Stimulated activated CD4-positive, alpha-beta T cell treated with anti-CD3 and anti-CD28 coated beads, Interleukin-2, amount 100 ng/mL, for 4 hours (primary cell): ENCODE results near the gene MYH7.
"Not testable (repeated sequence)": the region's sequence is repeated elsewhere in the genome, so short reads cannot be mapped to it uniquely, and the experiment has no call there.

Experiments used
- DNase-seq: peaks from one replicate; pipeline ENCODE4 v3.0.0-alpha.2; 2020; ENCODE audit warnings: low read depth

The MYH7 gene

GRCh38 chr14:23406725-23407355 is 28.6 kb downstream of the MYH7 start:
- no peak for DNase-seq

DNA sequence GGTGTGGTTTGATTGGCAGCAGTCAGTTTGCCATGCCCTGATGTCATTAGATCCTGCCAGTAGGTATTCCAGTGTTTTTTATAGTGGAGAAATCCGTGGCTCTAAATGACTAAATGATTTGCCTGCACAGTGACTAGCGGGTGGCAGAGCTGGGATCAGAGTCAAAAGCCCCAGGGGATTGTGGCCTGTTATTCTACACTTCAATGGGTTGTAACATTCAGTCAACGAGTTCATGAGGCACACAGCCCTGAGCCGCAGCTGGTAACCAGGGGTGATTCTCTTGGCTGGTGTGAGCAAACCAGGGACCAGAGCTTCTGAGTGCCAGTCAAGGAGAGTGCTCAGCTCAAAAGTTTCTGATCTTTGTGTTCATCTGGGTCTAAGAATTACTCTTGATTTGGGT is 29.2 kb downstream of the MYH7 start:
- DNase-seq, result no peak

GRCh38 chr14:23405516-23406025 is 29.9 kb downstream of the MYH7 start:
- DNase-seq, result no peak

DNA sequence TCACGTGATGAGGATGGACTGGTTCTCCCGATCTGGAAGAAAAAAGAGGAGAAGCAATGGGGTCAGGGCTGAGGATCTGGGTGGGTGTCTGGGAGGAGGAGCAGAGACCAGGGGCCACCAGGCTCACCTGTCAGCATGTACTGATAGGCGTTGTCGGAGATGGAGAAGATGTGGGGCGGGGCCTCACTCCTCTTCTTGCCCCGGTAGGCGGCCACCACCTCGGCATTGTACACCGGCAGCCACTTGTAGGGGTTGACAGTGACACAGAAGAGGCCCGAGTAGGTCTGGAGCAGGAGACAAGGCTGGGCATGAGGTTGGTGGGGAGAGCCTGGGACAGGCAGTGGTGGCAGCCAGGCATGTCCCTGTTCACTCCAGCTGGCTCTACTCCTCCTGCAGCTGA is 30.4 kb downstream of the MYH7 start:
- no peak for DNase-seq

GRCh38 chr14:23404331-23404900 is 31.0 kb downstream of the MYH7 start:
- DNase-seq, result no peak

DNA sequence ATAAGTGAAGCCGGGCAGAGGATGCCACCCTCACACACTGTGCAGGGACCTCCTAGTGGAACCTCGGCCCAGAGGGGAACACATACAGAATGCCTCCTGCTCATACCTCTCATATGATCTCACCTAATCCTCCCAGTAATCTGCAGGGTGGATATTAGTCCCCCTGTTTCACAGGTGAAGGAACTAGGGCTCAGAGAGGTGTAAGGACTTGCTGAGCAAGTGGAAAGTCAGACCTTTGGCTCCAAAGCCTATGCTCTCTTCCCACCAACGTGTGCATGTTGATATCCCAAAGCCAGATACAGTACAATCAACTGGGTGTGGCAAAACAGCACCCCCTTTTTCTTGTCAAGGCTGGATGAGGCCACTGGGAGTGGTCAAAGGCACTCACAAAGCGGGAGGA is 31.6 kb downstream of the MYH7 start:
- DNase-seq, result no peak

DNA sequence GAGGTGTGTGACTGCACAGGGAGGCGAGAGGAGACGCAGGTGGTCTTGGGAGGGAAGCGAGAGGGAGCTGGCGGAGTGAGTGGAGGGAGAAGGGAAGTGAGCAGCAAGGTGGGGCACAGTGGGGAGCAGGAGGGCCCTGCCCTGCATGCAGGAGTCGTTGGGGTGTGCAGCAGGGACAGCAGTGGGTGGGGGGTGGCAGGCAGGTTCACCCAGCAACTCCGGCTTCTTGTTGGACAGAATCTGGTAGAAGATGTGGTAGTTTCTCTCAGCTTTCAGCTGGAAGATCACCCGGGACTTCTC is 32.4 kb downstream of the MYH7 start:
- no peak for DNase-seq

DNA sequence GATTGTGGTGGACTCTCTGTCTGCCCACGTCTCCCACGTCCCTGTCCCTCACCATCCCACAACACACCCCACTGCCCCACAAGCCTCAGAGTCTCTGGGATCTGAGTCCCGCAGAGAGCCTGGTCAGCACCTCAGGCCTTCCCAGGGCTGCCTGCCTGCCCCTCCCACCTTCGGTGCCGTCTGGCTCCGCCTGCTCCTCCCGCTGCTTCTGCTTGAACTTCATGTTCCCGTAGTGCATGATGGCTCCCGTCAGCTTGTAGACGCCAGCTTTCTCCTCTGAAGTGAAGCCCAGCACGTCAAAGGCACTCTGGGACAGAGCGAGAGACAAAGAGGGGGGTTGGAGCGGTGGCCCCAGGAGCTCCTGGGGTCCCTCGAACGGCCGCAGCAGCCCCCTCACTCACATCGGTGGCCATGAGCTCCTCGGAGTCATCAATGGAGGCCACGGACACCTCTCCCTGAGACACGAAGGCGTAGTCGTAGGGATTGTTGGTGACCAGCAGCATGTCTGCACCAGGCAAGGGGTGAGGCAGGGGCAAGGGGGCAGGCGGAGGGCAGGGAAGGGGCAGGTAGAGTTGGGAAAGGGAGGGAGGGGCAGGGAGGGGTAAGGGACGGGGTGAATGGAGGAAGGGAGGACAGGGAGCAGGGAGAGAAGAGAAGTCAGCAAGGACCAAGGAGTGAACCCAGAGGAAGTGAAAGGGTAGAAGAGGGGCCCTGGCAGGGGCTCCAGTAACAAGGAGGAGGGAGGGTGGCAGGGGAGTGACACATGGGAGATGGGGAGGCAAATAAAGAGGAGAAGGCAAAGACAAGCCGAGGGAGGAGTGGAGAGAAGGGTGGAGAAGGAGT is 32.9 kb downstream of the MYH7 start:
- no peak for DNase-seq

DNA sequence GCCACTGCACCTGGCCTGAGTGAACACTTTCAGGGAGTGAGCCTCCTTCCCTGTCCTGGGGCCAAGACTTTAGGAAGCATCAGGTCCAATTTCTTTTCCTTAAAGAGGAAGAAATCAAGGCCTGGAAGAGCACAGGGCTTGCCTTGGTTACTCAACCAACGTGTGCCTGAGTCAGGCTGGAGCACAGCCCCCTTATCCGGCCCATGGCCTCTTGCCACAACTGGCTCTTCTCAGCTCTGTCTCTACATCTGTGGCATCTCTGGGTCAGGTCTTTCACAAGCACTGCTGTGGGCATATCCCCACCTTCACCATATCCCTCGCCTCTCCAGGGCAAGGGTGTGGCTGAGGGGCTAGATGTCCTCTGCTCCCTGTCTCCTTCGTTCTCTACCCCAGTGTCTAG is 34.2 kb downstream of the MYH7 start:
- no peak for DNase-seq

- DNase-seq, result not testable (repeated sequence)
Measured at GRCh38 chr14:23400496-23401149, 34.8 kb downstream of the MYH7 start.

DNA sequence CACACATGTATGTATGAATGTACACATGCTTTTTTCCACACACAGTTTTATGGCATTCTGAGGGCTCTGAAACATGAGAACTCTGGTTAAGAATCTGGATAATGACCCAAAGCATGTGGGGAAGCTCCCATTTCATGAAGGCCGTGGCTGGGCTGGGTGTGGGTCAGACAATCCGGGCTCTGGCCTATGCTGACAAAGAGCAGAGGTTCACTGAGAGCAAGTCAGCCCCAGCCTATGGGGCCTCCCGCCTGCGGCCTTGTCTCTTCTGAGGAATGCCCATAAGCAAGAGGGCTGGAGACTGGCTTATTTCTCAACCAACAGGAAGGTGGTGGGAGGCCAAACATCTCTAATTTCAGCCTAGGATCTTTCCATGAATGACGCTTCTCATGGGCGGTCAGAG is 35.9 kb downstream of the MYH7 start:
- DNase-seq, result no peak

- no peak for DNase-seq
Measured at GRCh38 chr14:23399136-23399535, 36.3 kb downstream of the MYH7 start.

- DNase-seq, result no peak
Measured at GRCh38 chr14:23398348-23398747, 37.1 kb downstream of the MYH7 start.

DNA sequence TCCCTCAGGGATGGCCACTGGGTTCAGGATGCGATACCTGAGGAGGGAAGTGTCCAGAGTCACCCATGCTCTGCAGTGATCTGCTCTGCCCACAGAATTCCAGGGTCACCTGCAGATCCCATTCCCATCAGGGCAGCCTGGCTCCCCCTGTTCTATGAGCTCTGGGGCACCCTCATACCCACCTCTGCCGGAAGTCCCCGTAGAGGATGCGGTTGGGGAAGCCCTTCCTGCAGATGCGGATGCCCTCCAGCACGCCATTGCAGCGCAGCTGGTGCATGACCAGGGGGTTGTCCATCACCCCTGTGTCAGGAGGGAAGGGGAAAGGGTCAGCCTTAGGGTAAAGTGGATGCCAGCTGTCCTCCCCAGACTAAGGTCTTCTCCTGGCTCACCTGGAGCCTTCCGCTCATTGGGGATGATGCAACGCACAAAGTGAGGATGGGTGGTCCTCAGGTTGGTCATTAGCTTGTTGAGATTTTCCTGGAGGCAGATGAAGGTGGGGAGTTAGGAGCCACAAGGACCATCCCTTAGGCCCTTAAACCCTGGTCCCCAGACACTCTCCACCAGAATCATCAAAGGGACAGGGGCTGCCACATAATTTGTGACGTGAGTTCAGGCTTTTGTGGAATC is 38.6 kb downstream of the MYH7 start:
- DNase-seq, result no peak

DNA sequence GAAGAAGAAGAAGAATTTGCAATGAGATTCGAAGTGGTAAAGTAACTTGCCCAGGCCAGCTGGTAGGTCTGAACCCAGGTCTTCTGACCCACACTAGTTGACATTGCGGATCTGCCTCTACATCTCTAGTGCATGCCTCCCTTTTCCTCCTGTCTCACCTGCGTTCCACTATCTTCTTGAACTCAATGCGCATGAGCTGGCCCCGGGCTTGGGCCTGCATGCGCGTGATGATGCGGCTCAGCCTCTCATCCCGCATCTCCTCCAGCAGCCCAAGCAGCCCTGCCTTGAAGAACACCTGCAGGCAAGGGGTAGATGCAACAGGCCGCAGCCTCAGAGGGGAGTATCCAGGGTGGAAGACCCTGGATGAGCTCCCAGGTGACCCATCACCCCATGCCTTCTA is 39.3 kb downstream of the MYH7 start:
- no peak for DNase-seq

DNA sequence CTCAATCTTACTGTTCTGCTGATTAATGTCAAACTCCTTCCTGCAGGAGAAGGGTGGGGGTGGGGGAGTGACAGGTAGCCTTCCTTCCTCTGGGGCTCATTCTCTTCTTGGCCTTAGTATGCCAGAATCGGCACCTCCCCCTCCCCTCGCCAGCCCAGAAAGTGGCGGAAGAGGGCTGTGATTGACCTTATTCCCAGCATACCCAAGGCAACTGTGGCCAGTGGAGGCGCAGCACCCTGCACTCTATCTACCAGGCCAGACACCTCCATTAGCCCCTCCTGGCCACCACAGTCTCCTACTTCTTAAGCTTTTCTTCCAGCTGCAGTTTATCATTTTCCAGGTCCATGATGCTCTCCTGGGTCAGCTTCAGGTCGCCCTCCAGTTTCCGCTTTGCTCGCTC is 42.8 kb downstream of the MYH7 start:
- no peak for DNase-seq

- DNase-seq, result not testable (repeated sequence)
Measured at GRCh38 chr14:23389871-23390270, 45.6 kb downstream of the MYH7 start.

GRCh38 chr14:23389396-23389795 is 46.1 kb downstream of the MYH7 start:
- no peak for DNase-seq

- no peak for DNase-seq
Measured at GRCh38 chr14:23388996-23389395, 46.5 kb downstream of the MYH7 start.

- DNase-seq, result no peak
Measured at GRCh38 chr14:23387916-23388882, 47.3 kb downstream of the MYH7 start.

- no peak for DNase-seq
Measured at GRCh38 chr14:23386999-23387398, 48.5 kb downstream of the MYH7 start.
